ENCODE results near the gene IGSF11. TPM values are rescaled to one million over a fixed set of nuclear protein-coding genes. Genes with fewer than 3 reads are reported as not detected.
"Not testable (repeated sequence)": the region's sequence is repeated elsewhere in the genome, so short reads cannot be mapped to it uniquely, and the experiment has no call there.

Gene IGSF11
- total RNA-seq, 2 donors from 2014 or later = 1.6 to 6.5 TPM

- no peak for TF ChIP-seq CTCF (IDR thresholded peaks at IDR 0.05)
- DNase-seq (ENCODE audit: low spot score) = no peak
- Histone ChIP-seq H3K4me3 (no peak overlapping the region), H3K27me3 (no peaks in the 10 kb centered on the region), H3K4me1 (no peaks in the 10 kb centered on the region), H3K27ac (no peak overlapping the region), H3K9me3 (no peaks in the 10 kb centered on the region), H3K36me3 (no peaks in the 10 kb centered on the region)
These were observed 170.8 kb downstream of the IGSF11 start for GRCh38 chr3:118863731-118864322.

- H3K27ac ChIP-seq = no peak overlapping the region
- DNase-seq (ENCODE audit: low spot score) = no peak
- H3K27me3 ChIP-seq = no peaks in the 10 kb centered on the region
- peaks cover 0 to 8% of the 10 kb centered on the region in 2 donors for H3K9me3 ChIP-seq
- TF ChIP-seq CTCF (IDR thresholded peaks at IDR 0.05) = no peak
- H3K36me3 ChIP-seq = no peaks in the 10 kb centered on the region
- H3K4me3 ChIP-seq = no peak overlapping the region
- no peaks in the 10 kb centered on the region for H3K4me1 ChIP-seq
These were observed 174.7 kb downstream of the IGSF11 start for GRCh38 chr3:118859950-118860349.

- not testable (repeated sequence) for H3K4me3 ChIP-seq; H3K27me3 ChIP-seq; DNase-seq (ENCODE audit: low spot score); H3K4me1 ChIP-seq; H3K36me3 ChIP-seq; H3K9me3 ChIP-seq; H3K27ac ChIP-seq
These were observed 183.0 kb downstream of the IGSF11 start for GRCh38 chr3:118851466-118852193.

GRCh38 chr3:118850687-118851086, 184.0 kb downstream of the IGSF11 start:
- TF ChIP-seq CTCF (IDR thresholded peaks at IDR 0.05) = no peak
- Histone ChIP-seq H3K36me3 (no peaks in the 10 kb centered on the region), H3K4me1 (no peaks in the 10 kb centered on the region), H3K9me3 (no peaks in the 10 kb centered on the region), H3K4me3 (no peak overlapping the region), H3K27me3 (no peaks in the 10 kb centered on the region), H3K27ac (no peak overlapping the region)
- DNase-seq (ENCODE audit: low spot score) = no peak

Other genes with a start within 250 kb of the IGSF11 start
- not detected for gene TEX55, start 111.3 kb upstream of the IGSF11 start, total RNA-seq
- gene UPK1B, start 138.8 kb upstream of the IGSF11 start, total RNA-seq = 10 to 100 TPM in 1 of 2 donors, 1 to 10 TPM in 1; 5.2 to 19.1 TPM
- 10 to 100 TPM; 15.6 to 16.4 TPM for gene B4GALT4, start 206.0 kb upstream of the IGSF11 start, total RNA-seq

Data from right atrium auricular region (tissue), 2 donors.